ENCODE measurements around the gene HOXC10. TPM values are rescaled to one million over a fixed set of nuclear protein-coding genes. Genes with fewer than 3 reads are reported as not detected.

The HOXC10 gene
- total RNA-seq, 4 donors from 2014 or later, result 1.3 to 12.4 (median 3.2) TPM; not detected in 1

GRCh38 chr12:53975479-53976152, 9.3 kb upstream of the HOXC10 start:
- Histone ChIP-seq H3K4me1 (peaks cover 0 to 4% of the 10 kb centered on the region in 2 donors), H3K36me3 (no peaks in the 10 kb centered on the region), H3K4me3 (no peak overlapping the region), H3K9me3 (no peaks in the 10 kb centered on the region), H3K27ac (no peak overlapping the region), H3K27me3 (peaks cover 31 to 79% of the 10 kb centered on the region in 2 donors)
- DNase-seq, result no peak
- intact Hi-C loops (cut with DNase I; ENCODE audit: low total_unique reads), result no loop called here
- TF ChIP-seq CTCF (IDR thresholded peaks at IDR 0.05) (no peak), POLR2A (IDR thresholded peaks at IDR 0.05) (no peak)

GRCh38 chr12:53976172-53976822, 8.6 kb upstream of the HOXC10 start:
- no peaks in the 10 kb centered on the region for H3K9me3 ChIP-seq
- TF ChIP-seq CTCF (IDR thresholded peaks at IDR 0.05) (no peak), POLR2A (IDR thresholded peaks at IDR 0.05) (no peak)
- H3K36me3 ChIP-seq, result no peaks in the 10 kb centered on the region
- H3K27me3 ChIP-seq, result peaks cover 31 to 74% of the 10 kb centered on the region in 2 donors
- no peak overlapping the region for H3K4me3 ChIP-seq
- DNase-seq, result no peak
- no peak overlapping the region for H3K27ac ChIP-seq
- intact Hi-C loops (cut with DNase I; ENCODE audit: low total_unique reads), result no loop called here
- peaks cover 0 to 4% of the 10 kb centered on the region in 2 donors for H3K4me1 ChIP-seq

- intact Hi-C loops (cut with DNase I; ENCODE audit: low total_unique reads), result no loop called here
- no peak for DNase-seq
- no peaks in the 10 kb centered on the region for H3K9me3 ChIP-seq
- H3K27ac ChIP-seq, result no peak overlapping the region
- peaks cover 0 to 4% of the 10 kb centered on the region in 2 donors for H3K4me1 ChIP-seq
- H3K27me3 ChIP-seq, result peaks cover 31 to 68% of the 10 kb centered on the region in 2 donors
- H3K36me3 ChIP-seq, result no peaks in the 10 kb centered on the region
- TF ChIP-seq POLR2A (IDR thresholded peaks at IDR 0.05) (no peak), CTCF (IDR thresholded peaks at IDR 0.05) (no peak)
- H3K4me3 ChIP-seq, result no peak overlapping the region
Observed at GRCh38 chr12:53976823-53977595, 7.9 kb upstream of the HOXC10 start.

- DNase-seq, result no peak
- H3K4me3 ChIP-seq, result no peak overlapping the region
- H3K4me1 ChIP-seq, result peaks cover 0 to 4% of the 10 kb centered on the region in 2 donors
- TF ChIP-seq CTCF (IDR thresholded peaks at IDR 0.05) (no peak), POLR2A (IDR thresholded peaks at IDR 0.05) (no peak)
- no peaks in the 10 kb centered on the region for H3K9me3 ChIP-seq
- H3K27me3 ChIP-seq, result peaks cover 31 to 69% of the 10 kb centered on the region in 2 donors
- intact Hi-C loops (cut with DNase I; ENCODE audit: low total_unique reads), result no loop called here
- no peak overlapping the region for H3K27ac ChIP-seq
- no peaks in the 10 kb centered on the region for H3K36me3 ChIP-seq
Observed at GRCh38 chr12:53977596-53978445, 7.1 kb upstream of the HOXC10 start.
